Nephron (organoid): Measurements from ENCODE around the gene ZHX3.

Source experiments
- H3K27ac Mint-ChIP-seq, 3 experiments: 2 replicates each; pipeline ENCODE4 v1.8.0; 2020; ENCODE audit warnings: mixed read lengths in 3 of 3, mild to moderate bottlenecking in 2 of 3, moderate library complexity in 1 of 3
- H3K27me3 Mint-ChIP-seq: 2 replicates; pipeline ENCODE4 v1.8.0; 2021; ENCODE audit warnings: low read depth, mild to moderate bottlenecking, moderate library complexity, mixed read lengths
- H3K36me3 Mint-ChIP-seq: 2 replicates; pipeline ENCODE4 v1.8.0; 2020; ENCODE audit warnings: low read depth, mixed read lengths
- H3K4me1 Mint-ChIP-seq: 2 replicates; pipeline ENCODE4 v1.8.0; 2020; ENCODE audit warnings: mixed read lengths
- H3K4me3 Mint-ChIP-seq, 3 experiments: 2 replicates each; pipeline ENCODE4 v1.8.0; 2020; ENCODE audit warnings: mild to moderate bottlenecking in 3 of 3, mixed read lengths in 3 of 3, moderate library complexity in 2 of 3
- H3K9me3 Mint-ChIP-seq: 2 replicates; pipeline ENCODE4 v1.8.0; 2020; ENCODE audit warnings: mixed read lengths
- TF ChIP-seq, protein P1 (sequence below), 3 experiments: fragments of 200-600 bp; sonication (generic); IDR thresholded peaks; one replicate each; pipeline ENCODE4 v1.5.0; 2021; ENCODE audit warnings: antibody characterized with exemption in 3 of 3; ENCODE audit not compliant: unreplicated experiment in 3 of 3

Gene ZHX3

DNA sequence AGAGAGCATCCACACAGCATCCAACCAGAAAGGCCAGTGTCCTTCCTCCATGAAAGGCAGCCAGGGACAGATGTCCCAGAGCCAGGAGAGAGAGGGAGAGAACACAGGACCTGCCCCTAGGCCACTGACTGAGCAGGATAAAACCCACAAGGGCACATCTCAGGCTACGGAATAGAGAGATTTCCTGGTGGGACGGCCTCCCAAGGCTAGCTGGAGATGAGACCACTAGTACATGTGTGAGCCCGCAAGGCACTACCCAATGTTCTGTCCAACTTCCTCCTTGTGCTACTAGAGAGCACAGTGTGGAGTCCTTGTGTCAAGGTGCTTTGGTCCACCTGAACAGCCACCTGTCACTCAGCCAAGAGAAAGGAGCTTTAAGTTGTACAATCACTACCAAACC is 136.0 kb downstream of the ZHX3 start:
- no peak overlapping the region for H3K4me3 Mint-ChIP-seq

DNA sequence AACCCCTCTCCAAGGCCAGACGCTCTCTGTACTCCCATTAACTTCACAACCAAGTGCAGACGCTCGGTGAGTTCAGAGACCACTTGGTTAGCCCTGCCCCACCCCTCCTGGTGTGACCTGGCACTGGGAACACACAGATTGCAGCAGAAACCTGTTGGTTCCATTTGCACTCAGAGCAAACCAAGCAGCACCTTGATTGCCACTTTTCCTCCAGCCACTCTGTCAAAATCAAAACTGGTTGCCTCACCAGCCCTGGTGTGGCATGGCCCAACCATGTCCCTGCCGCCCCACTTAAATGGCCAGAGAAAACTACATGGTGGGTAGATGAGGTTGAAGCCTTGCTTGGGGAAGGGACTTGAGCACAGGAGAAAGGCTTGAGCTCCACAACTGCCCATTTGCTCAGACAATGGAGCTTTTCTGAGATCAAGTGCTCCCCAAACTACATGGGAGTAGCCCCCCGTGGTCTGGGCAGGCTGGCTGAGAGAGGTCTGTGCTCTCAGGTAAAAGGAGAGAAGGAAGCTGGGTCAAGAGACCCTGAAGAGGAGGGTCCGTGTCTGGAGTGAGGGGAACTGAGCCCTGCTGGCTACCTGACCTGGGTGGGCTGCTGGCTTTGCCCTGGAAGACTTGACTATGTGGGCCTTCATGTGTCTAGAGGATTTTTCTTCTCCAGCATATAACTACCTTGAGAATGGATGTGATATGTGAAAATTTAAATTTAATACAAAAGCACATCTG is 136.8 kb downstream of the ZHX3 start:
- Mint-ChIP-seq H3K27me3 (no peaks in the 10 kb centered on the region), H3K36me3 (peaks cover 45% of the 10 kb centered on the region), H3K4me1 (peaks cover 5% of the 10 kb centered on the region), H3K27ac (peak overlapping the region in 1 of 3 experiments; percentile 38), H3K4me3 (no peak overlapping the region), H3K9me3 (no peaks in the 10 kb centered on the region)
- TF ChIP-seq, protein P1, sequence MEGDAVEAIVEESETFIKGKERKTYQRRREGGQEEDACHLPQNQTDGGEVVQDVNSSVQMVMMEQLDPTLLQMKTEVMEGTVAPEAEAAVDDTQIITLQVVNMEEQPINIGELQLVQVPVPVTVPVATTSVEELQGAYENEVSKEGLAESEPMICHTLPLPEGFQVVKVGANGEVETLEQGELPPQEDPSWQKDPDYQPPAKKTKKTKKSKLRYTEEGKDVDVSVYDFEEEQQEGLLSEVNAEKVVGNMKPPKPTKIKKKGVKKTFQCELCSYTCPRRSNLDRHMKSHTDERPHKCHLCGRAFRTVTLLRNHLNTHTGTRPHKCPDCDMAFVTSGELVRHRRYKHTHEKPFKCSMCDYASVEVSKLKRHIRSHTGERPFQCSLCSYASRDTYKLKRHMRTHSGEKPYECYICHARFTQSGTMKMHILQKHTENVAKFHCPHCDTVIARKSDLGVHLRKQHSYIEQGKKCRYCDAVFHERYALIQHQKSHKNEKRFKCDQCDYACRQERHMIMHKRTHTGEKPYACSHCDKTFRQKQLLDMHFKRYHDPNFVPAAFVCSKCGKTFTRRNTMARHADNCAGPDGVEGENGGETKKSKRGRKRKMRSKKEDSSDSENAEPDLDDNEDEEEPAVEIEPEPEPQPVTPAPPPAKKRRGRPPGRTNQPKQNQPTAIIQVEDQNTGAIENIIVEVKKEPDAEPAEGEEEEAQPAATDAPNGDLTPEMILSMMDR (IDR thresholded peaks at IDR 0.05; ENCODE audit: unreplicated experiment in 3 of 3): no peak

More for the DNA sequence above, 136.0 kb downstream of the ZHX3 start:
- no peak overlapping the region for H3K27ac Mint-ChIP-seq
- TF ChIP-seq, protein P1 (IDR thresholded peaks at IDR 0.05; ENCODE audit: unreplicated experiment in 3 of 3): no peak
- H3K27me3 Mint-ChIP-seq: no peaks in the 10 kb centered on the region
- H3K9me3 Mint-ChIP-seq: no peaks in the 10 kb centered on the region
- H3K4me1 Mint-ChIP-seq: peaks cover 5% of the 10 kb centered on the region
- H3K36me3 Mint-ChIP-seq: peaks cover 38% of the 10 kb centered on the region

DNA sequence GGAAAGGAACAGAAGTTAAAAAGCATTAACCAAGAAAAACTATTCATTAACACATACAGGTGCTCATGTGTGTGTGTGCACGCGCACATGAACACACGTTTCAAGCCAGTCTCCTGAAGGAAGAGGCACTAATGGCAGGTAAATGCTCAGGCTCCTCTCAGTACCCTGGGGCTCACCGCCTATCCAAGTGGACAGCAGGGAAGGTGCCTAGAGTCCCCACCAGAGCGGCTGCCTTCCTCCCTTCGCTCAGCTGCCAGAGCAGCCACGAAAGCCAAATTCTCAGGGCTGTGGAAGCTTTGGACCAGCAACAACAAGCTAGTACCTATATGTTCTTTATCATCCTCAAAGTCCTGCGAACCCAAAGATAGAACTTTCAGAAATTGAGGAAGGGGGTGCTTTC is 137.6 kb downstream of the ZHX3 start:
- H3K36me3 Mint-ChIP-seq: peaks cover 49% of the 10 kb centered on the region
- peaks cover 6% of the 10 kb centered on the region for H3K4me1 Mint-ChIP-seq
- H3K4me3 Mint-ChIP-seq: no peak overlapping the region
- no peaks in the 10 kb centered on the region for H3K9me3 Mint-ChIP-seq
- TF ChIP-seq, protein P1 (IDR thresholded peaks at IDR 0.05; ENCODE audit: unreplicated experiment in 3 of 3): no peak
- H3K27me3 Mint-ChIP-seq: no peaks in the 10 kb centered on the region
- peak overlapping the region in 1 of 3 experiments; percentile 49 for H3K27ac Mint-ChIP-seq

DNA sequence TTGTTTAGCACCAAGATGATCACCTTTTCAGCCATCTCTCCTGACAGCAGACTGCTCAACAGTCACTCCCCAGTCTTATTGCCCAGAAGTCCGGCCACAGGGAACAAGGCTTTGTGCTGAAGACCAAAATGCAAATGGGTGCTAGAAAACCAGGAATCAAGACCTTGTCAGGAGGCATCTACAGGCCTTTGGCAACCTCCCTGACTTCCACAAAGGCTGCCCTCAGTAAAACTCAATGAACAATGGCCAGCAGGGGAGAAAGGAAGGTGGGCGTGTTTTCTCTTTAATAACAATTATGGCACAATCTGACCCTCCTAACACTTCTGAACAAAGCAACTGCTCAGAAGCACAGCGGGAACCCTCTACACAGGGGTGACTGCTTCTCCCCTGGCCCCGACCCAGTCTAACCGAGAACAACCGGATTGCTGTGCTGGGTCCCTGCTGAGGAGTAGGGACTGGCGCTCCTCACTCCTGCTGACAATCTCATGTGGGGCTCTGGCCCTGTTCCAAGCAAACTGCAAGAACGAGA is 138.6 kb downstream of the ZHX3 start:
- peaks cover 13% of the 10 kb centered on the region for H3K4me1 Mint-ChIP-seq
- H3K9me3 Mint-ChIP-seq: no peaks in the 10 kb centered on the region
- peaks cover 50% of the 10 kb centered on the region for H3K36me3 Mint-ChIP-seq
- no peaks in the 10 kb centered on the region for H3K27me3 Mint-ChIP-seq
- H3K4me3 Mint-ChIP-seq: no peak overlapping the region
- TF ChIP-seq, protein P1 (IDR thresholded peaks at IDR 0.05; ENCODE audit: unreplicated experiment in 3 of 3): no peak
- peak overlapping the region in 2 of 3 experiments; percentile 34 to 53 for H3K27ac Mint-ChIP-seq

DNA sequence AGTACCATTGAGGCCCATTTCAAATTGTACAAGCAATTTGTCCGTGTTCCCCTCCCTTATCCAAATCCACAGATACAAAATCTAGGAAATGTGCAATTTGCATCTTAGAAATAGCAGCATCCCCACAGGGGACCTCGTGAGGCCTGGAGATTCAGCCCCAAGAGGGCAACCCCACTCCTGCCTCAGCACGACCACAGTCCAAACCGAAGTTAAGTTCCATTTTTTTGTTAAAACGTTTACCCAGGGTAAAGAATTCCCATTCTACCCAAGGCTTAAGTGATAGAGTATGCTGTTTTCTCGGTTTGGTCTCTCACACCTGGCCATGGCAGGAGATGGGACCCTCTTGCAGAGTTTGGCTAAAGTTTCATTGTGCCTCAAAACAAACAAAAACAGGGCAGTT is 139.0 kb downstream of the ZHX3 start:
- TF ChIP-seq, protein P1 (IDR thresholded peaks at IDR 0.05; ENCODE audit: unreplicated experiment in 3 of 3): no peak
- H3K27ac Mint-ChIP-seq: peak overlapping the region in 2 of 3 experiments; percentile 34 to 64
- H3K9me3 Mint-ChIP-seq: no peaks in the 10 kb centered on the region
- H3K27me3 Mint-ChIP-seq: no peaks in the 10 kb centered on the region
- H3K4me1 Mint-ChIP-seq: peaks cover 13% of the 10 kb centered on the region
- H3K4me3 Mint-ChIP-seq: no peak overlapping the region
- peaks cover 55% of the 10 kb centered on the region for H3K36me3 Mint-ChIP-seq

DNA sequence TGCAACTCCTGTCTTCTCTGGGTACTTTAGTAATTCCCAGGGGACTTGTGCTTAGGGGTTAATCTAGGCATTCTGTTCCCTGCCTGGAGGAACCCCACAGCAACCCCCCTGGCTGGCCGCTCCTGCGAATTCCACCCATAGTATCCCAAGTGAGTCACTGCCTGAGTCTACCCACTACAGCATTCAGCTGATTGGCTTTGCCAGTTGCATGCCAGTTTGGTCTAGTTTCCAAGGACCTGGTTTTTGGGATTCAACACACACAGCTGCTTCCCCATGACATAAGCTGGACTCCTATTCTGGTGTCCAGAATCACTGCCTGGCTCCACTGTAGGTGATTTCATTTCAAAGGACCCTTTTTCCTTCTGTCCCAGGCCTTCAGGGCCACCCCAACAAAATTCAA is 139.9 kb downstream of the ZHX3 start:
- H3K4me3 Mint-ChIP-seq: no peak overlapping the region
- peaks cover 19% of the 10 kb centered on the region for H3K4me1 Mint-ChIP-seq
- no peaks in the 10 kb centered on the region for H3K9me3 Mint-ChIP-seq
- no peaks in the 10 kb centered on the region for H3K27me3 Mint-ChIP-seq
- peak overlapping the region in 2 of 3 experiments; percentile 34 to 51 for H3K27ac Mint-ChIP-seq
- TF ChIP-seq, protein P1 (IDR thresholded peaks at IDR 0.05; ENCODE audit: unreplicated experiment in 3 of 3): no peak
- H3K36me3 Mint-ChIP-seq: peaks cover 64% of the 10 kb centered on the region
